K562 (cell line): ENCODE measurements around the gene ANKRD65. TPM values are rescaled to one million over a fixed set of nuclear protein-coding genes. Genes with fewer than 3 reads are reported as not detected.

ENCODE experiments used
- AFF4 ChIP-seq: sonication (generic); formaldehyde crosslinking; IDR thresholded peaks from 2 replicates; pipeline ENCODE4 v1.8.0; 2023; ENCODE audit warnings: mild to moderate bottlenecking, missing genetic modification reagents
- ARID4B ChIP-seq: sonication (generic); formaldehyde crosslinking; IDR thresholded peaks from 2 replicates; pipeline ENCODE4 v1.8.0; 2022; ENCODE audit warnings: mild to moderate bottlenecking, missing genetic modification reagents
- CREM ChIP-seq: IDR thresholded peaks from 2 replicates; pipeline ENCODE4 v1.6.1; 2014; ENCODE audit warnings: antibody characterized with exemption, low read depth
- DNMT1 ChIP-seq: fragments of 450-650 bp; IDR thresholded peaks from 2 replicates; pipeline ENCODE4 v1.6.1; 2016; ENCODE audit warnings: antibody characterized with exemption, mild to moderate bottlenecking
- GATAD2A ChIP-seq: fragments of 450-650 bp; IDR thresholded peaks from 2 replicates; pipeline ENCODE4 v1.6.1; 2017
- HMGXB4 ChIP-seq: sonication (generic); formaldehyde crosslinking; IDR thresholded peaks from 2 replicates; pipeline ENCODE4 v1.8.1; 2023; ENCODE audit warnings: mild to moderate bottlenecking, missing genetic modification reagents
- JUN ChIP-seq, 2 experiments: sonication (generic) in 1 of 2; formaldehyde crosslinking in 1 of 2; IDR thresholded peaks; 2 replicates each; pipeline versions ENCODE4 v1.6.1 to v1.8.0; 2012 to 2022; ENCODE audit warnings: borderline replicate concordance in 2 of 2, mild to moderate bottlenecking in 2 of 2, improper control_type of control experiment in 1 of 2, low read depth in 1 of 2, low read length in 1 of 2, missing genetic modification reagents in 1 of 2
- SRF ChIP-seq, 2 experiments: fragments of 250-450, 450-650 bp in 1 of 2; sonication (Bioruptor Pico) in 1 of 2; sonication (generic) in 1 of 2; formaldehyde crosslinking; IDR thresholded peaks; 2 replicates each; pipeline versions ENCODE4 v1.5.0 to v1.5.1; 2020 to 2022; ENCODE audit warnings: mild to moderate bottlenecking in 1 of 2, missing genetic modification reagents in 1 of 2
- ZNF696 ChIP-seq: fragments of 250-450 bp; sonication (Bioruptor Pico); conservative IDR thresholded peaks from 2 replicates; pipeline ENCODE4 v1.4.0; 2020; ENCODE audit warnings: mild to moderate bottlenecking, moderate library complexity
- polyA plus RNA-seq, 8 experiments: library from polyadenylated mRNA; depleted of rRNA in 4 of 8; stranded (reverse) in 5 of 8; unstranded in 3 of 8; fragments of >200 nt; fragmentation: Nextera tagmentation in 2 of 8; fragmentation: Illumina TruSeq in 1 of 8; extraction: Ambion mirVana in 2 of 8; extraction: Trizol in 1 of 8; gene quantifications; 2 replicates each; pipeline versions ENCODE4 v1.2.1 to v1.2.3, GENCODE V29; 2011 to 2014; ENCODE audit warnings: inconsistent platforms in 1 of 8, missing spikeins in 1 of 8
- total RNA-seq, 7 experiments: library from RNA; depleted of rRNA in 6 of 7; stranded (reverse); fragments of >200 nt in 6 of 7; fragmentation: Illumina TruSeq in 2 of 7; extraction: Trizol in 2 of 7; gene quantifications; 2 replicates each; pipeline versions ENCODE4 v1.2.1 to v1.2.3, GENCODE V29; 2011 to 2021; ENCODE audit warnings: low replicate concordance in 1 of 7

ANKRD65 gene
- total and polyA plus RNA-seq, 9 of the 15 experiments (the other 6 are each of a cell fraction or from before 2014, with no cell fraction given): not detected

GRCh38 chr1:1407636-1408318 lies 13.3 kb downstream of the ANKRD65 start (continued):
- TF ChIP-seq SRF (CRISPR knock-in tag; IDR thresholded peaks at IDR 0.05) (no peak), ARID4B (CRISPR knock-in tag) (peak; percentile 17; the same call in 1 of the 2 replicates), AFF4 (peak; percentile 91), ZNF696 (CRISPR knock-in tag) (no peak), CREM (0 out of 2 replicates have a peak, but pooled peaks have one; percentile 8), HMGXB4 (CRISPR knock-in tag) (peak; percentile 4; the same call in 1 of the 2 replicates), GATAD2A (no peak), JUN (IDR thresholded peaks at IDR 0.05; ENCODE audit: borderline replicate concordance, low read depth, low read length) (no peak), JUN (CRISPR knock-in tag; IDR thresholded peaks at IDR 0.05; ENCODE audit: borderline replicate concordance) (peak; percentile 84; the same call in 1 of the 2 replicates), DNMT1 (no peak)
